HEK293 (cell line): ENCODE data around the gene KIF21B.

Experiments
- CTCF ChIA-PET: fragments of 350-600 bp; formaldehyde crosslinking; extraction: SDS; loops from one replicate; lab custom pipeline; 2021; ENCODE audit warnings: antibody characterized with exemption; lab: Yijun Ruan, JAX
- POLR2A ChIA-PET: fragments of 300-600 bp; formaldehyde crosslinking; extraction: SDS; loops from one replicate; lab custom pipeline; 2020; ENCODE audit warnings: antibody characterized with exemption, inconsistent platforms; lab: Yijun Ruan, JAX
- H3K27ac ChIP-seq: fragments of 200-500 bp; sonication (Bioruptor generic); 2 replicates; pipeline ENCODE4 v1.5.1; 2014; ENCODE audit warnings: low read depth, low read length, control low read depth, inconsistent platforms; ENCODE audit errors: extremely low read depth
- H3K36me3 ChIP-seq, 2 experiments: fragments of 200-500 bp in 1 of 2; sonication (Bioruptor generic) in 1 of 2; 1 replicate in 1 of 2; 2 replicates in 1 of 2; pipeline ENCODE4 v1.5.1; 2014 to 2017; ENCODE audit warnings: inconsistent platforms in 2 of 2, low read length in 2 of 2; ENCODE audit not compliant: control insufficient read depth in 2 of 2, insufficient read depth in 1 of 2
- H3K4me1 ChIP-seq: fragments of 200-500 bp; sonication (Bioruptor generic); 2 replicates; pipeline ENCODE4 v1.5.1; 2014; ENCODE audit warnings: mild to moderate bottlenecking, low read length, inconsistent platforms; ENCODE audit not compliant: control insufficient read depth, insufficient read depth
- H3K4me3 ChIP-seq: 2 replicates; pipeline ENCODE4 v1.5.1; 2011; ENCODE audit warnings: low read depth, mild to moderate bottlenecking, control low read depth, low read length, moderate library complexity
- H3K9me3 ChIP-seq: fragments of 200-500 bp; sonication (Bioruptor generic); 2 replicates; pipeline ENCODE4 v1.5.1; 2014; ENCODE audit warnings: low read depth, low read length, inconsistent platforms; ENCODE audit not compliant: control insufficient read depth, insufficient read depth
- KLF16 ChIP-seq: fragments of 450-650 bp; formaldehyde crosslinking; IDR thresholded peaks from 2 replicates; pipeline ENCODE4 v1.5.1; 2017; ENCODE audit warnings: missing biosample characterization, missing genetic modification characterization
- PRDM1 ChIP-seq: fragments of 450-650 bp; formaldehyde crosslinking; IDR thresholded peaks from 2 replicates; pipeline ENCODE4; 2016; ENCODE audit warnings: missing biosample characterization, missing genetic modification characterization
- ZBTB20 ChIP-seq: fragments of 450-650 bp; formaldehyde crosslinking; IDR thresholded peaks from 2 replicates; pipeline ENCODE4 v1.5.1; 2016; ENCODE audit warnings: missing biosample characterization, missing genetic modification characterization
- ZFP3 ChIP-seq: fragments of 450-650 bp; formaldehyde crosslinking; IDR thresholded peaks from 2 replicates; pipeline ENCODE4 v1.5.1; 2016; ENCODE audit warnings: low read depth, missing biosample characterization, missing genetic modification characterization
- ZNF112 ChIP-seq: fragments of 450-650 bp; formaldehyde crosslinking; IDR thresholded peaks from 2 replicates; pipeline ENCODE4 v1.5.0; 2017; ENCODE audit warnings: missing biosample characterization, missing genetic modification characterization
- ZNF132 ChIP-seq: fragments of 450-650 bp; formaldehyde crosslinking; IDR thresholded peaks from 2 replicates; pipeline ENCODE4 v1.5.1; 2017; ENCODE audit warnings: missing biosample characterization, missing genetic modification characterization, borderline replicate concordance
- ZNF157 ChIP-seq: fragments of 450-650 bp; formaldehyde crosslinking; IDR thresholded peaks from 2 replicates; pipeline ENCODE4 v1.5.1; 2016; ENCODE audit warnings: missing biosample characterization, missing genetic modification characterization
- ZNF23 ChIP-seq: fragments of 450-650 bp; formaldehyde crosslinking; IDR thresholded peaks from 2 replicates; pipeline ENCODE4 v1.5.1; 2016; ENCODE audit warnings: missing biosample characterization, missing genetic modification characterization, borderline replicate concordance
- ZNF302 ChIP-seq: fragments of 450-650 bp; formaldehyde crosslinking; IDR thresholded peaks from 2 replicates; pipeline ENCODE4 v1.5.1; 2016; ENCODE audit warnings: missing biosample characterization, missing genetic modification characterization, low read depth
- ZNF366 ChIP-seq: fragments of 450-650 bp; formaldehyde crosslinking; conservative IDR thresholded peaks from 2 replicates; pipeline ENCODE4 v1.5.1; 2016; ENCODE audit warnings: missing biosample characterization, missing genetic modification characterization
- ZNF426 ChIP-seq: fragments of 450-650 bp; formaldehyde crosslinking; IDR thresholded peaks from 2 replicates; pipeline ENCODE4 v1.5.1; 2017; ENCODE audit warnings: missing biosample characterization, missing genetic modification characterization, mild to moderate bottlenecking, inconsistent platforms, moderate library complexity
- ZNF514 ChIP-seq: fragments of 450-650 bp; formaldehyde crosslinking; IDR thresholded peaks from 2 replicates; pipeline ENCODE4 v1.5.1; 2016; ENCODE audit warnings: missing biosample characterization, missing genetic modification characterization
- ZNF544 ChIP-seq: fragments of 450-650 bp; formaldehyde crosslinking; IDR thresholded peaks from 2 replicates; pipeline ENCODE4 v1.5.0; 2017; ENCODE audit warnings: missing biosample characterization, missing genetic modification characterization
- ZNF623 ChIP-seq: fragments of 450-650 bp; formaldehyde crosslinking; IDR thresholded peaks from 2 replicates; pipeline ENCODE4 v1.5.1; 2016; ENCODE audit warnings: missing biosample characterization, missing genetic modification characterization
- ZNF658 ChIP-seq: fragments of 450-650 bp; formaldehyde crosslinking; IDR thresholded peaks from 2 replicates; pipeline ENCODE4; 2016; ENCODE audit warnings: missing biosample characterization, missing genetic modification characterization
- ZNF830 ChIP-seq: fragments of 450-650 bp; IDR thresholded peaks from 2 replicates; pipeline ENCODE4 v1.5.0; 2018; ENCODE audit warnings: missing biosample characterization, missing genetic modification characterization, low read depth, mild to moderate bottlenecking, moderate library complexity
- ZNF837 ChIP-seq: fragments of 450-650 bp; formaldehyde crosslinking; IDR thresholded peaks from 2 replicates; pipeline ENCODE4 v1.5.1; 2016; ENCODE audit warnings: missing biosample characterization, missing genetic modification characterization
- TF ChIP-seq, protein P1 (sequence below): fragments of 450-650 bp; formaldehyde crosslinking; conservative IDR thresholded peaks from 2 replicates; pipeline ENCODE4 v1.5.1; 2016; ENCODE audit warnings: low read depth, missing biosample characterization, missing genetic modification characterization
- TF ChIP-seq, protein P2 (sequence below): fragments of 450-650 bp; formaldehyde crosslinking; IDR thresholded peaks from 2 replicates; pipeline ENCODE4 v1.5.1; 2017; ENCODE audit warnings: missing biosample characterization, missing genetic modification characterization
- TF ChIP-seq, protein P3 (sequence below): fragments of 450-650 bp; formaldehyde crosslinking; IDR thresholded peaks from 2 replicates; pipeline ENCODE4 v1.5.1; 2016; ENCODE audit warnings: missing biosample characterization, missing genetic modification characterization
- TF ChIP-seq, protein P4 (sequence below): fragments of 450-650 bp; IDR thresholded peaks from 2 replicates; pipeline ENCODE4 v1.5.1; 2018; ENCODE audit warnings: missing biosample characterization, mild to moderate bottlenecking, missing genetic modification characterization
- TF ChIP-seq, protein P5 (sequence below): fragments of 450-650 bp; formaldehyde crosslinking; IDR thresholded peaks from 2 replicates; pipeline ENCODE4 v1.5.1; 2016; ENCODE audit warnings: missing biosample characterization, missing genetic modification characterization

KIF21B gene

DNA sequence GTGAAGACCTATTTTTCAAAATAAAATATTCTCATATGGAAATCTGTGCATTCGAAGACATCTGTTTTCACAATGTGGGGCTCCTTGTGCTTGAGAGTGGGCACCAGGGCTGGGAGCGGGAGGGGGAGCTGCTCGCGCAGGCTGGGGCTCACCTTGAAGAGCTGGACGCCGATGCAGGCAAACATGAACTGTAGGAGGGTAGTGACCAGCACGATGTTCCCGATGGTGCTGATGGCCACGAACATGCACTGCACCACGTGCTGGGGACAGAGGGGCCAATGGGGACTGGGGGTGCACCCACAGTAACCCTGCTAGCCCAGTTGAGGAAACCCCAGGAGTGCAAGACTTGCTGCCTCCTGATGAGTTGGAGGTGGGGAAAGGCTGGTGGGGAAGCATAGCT is 42.2 kb upstream of the KIF21B start (continued):
- TF ChIP-seq ZNF830 (tag by site-specific recombination) (no peak), ZNF544 (tag by site-specific recombination) (no peak)
- TF ChIP-seq, protein P1, sequence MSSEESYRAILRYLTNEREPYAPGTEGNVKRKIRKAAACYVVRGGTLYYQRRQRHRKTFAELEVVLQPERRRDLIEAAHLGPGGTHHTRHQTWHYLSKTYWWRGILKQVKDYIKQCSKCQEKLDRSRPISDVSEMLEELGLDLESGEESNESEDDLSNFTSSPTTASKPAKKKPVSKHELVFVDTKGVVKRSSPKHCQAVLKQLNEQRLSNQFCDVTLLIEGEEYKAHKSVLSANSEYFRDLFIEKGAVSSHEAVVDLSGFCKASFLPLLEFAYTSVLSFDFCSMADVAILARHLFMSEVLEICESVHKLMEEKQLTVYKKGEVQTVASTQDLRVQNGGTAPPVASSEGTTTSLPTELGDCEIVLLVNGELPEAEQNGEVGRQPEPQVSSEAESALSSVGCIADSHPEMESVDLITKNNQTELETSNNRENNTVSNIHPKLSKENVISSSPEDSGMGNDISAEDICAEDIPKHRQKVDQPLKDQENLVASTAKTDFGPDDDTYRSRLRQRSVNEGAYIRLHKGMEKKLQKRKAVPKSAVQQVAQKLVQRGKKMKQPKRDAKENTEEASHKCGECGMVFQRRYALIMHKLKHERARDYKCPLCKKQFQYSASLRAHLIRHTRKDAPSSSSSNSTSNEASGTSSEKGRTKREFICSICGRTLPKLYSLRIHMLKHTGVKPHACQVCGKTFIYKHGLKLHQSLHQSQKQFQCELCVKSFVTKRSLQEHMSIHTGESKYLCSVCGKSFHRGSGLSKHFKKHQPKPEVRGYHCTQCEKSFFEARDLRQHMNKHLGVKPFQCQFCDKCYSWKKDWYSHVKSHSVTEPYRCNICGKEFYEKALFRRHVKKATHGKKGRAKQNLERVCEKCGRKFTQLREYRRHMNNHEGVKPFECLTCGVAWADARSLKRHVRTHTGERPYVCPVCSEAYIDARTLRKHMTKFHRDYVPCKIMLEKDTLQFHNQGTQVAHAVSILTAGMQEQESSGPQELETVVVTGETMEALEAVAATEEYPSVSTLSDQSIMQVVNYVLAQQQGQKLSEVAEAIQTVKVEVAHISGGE: no peak

DNA sequence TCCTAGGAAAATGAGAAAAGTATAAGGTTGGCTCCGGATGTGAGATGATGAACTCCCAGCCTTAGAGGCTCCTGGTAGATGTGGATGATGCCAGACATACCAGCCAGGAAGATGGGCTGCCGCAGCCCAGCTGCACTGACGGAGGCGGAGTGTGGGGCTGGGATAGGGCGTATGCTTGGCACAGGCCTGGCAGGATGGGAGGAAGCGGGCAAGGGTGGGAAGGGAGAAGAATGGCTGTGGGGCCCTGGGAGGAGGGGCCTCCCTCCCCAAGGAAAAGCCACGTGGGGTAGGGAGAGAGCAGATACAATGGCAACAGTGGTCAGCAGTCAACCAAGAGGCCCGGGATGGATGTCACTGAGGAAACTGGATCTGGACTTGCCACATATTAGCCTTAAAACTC is 41.3 kb upstream of the KIF21B start:
- POLR2A ChIA-PET: no interaction called here
- Histone ChIP-seq H3K36me3 (no peaks in the 10 kb centered on the region), H3K27ac (no peak overlapping the region), H3K9me3 (no peaks in the 10 kb centered on the region), H3K4me3 (no peak overlapping the region), H3K4me1 (no peaks in the 10 kb centered on the region)
- CTCF ChIA-PET: interaction anchor here (1.6 to 1.7 kb wide), 2 partner anchors 22 to 93 kb away, joined by 5 to 8 read pairs; no protein-coding TSS in a partner anchor
- TF ChIP-seq ZNF302 (no peak), ZNF544 (tag by site-specific recombination) (no peak), ZNF132 (tag by site-specific recombination) (no peak), ZNF112 (no peak), PRDM1 (tag by site-specific recombination) (no peak), ZNF366 (tag by site-specific recombination) (no peak), ZNF23 (tag by site-specific recombination) (no peak), KLF16 (tag by site-specific recombination) (no peak), ZNF426 (tag by site-specific recombination) (no peak)
- TF ChIP-seq, protein P2, sequence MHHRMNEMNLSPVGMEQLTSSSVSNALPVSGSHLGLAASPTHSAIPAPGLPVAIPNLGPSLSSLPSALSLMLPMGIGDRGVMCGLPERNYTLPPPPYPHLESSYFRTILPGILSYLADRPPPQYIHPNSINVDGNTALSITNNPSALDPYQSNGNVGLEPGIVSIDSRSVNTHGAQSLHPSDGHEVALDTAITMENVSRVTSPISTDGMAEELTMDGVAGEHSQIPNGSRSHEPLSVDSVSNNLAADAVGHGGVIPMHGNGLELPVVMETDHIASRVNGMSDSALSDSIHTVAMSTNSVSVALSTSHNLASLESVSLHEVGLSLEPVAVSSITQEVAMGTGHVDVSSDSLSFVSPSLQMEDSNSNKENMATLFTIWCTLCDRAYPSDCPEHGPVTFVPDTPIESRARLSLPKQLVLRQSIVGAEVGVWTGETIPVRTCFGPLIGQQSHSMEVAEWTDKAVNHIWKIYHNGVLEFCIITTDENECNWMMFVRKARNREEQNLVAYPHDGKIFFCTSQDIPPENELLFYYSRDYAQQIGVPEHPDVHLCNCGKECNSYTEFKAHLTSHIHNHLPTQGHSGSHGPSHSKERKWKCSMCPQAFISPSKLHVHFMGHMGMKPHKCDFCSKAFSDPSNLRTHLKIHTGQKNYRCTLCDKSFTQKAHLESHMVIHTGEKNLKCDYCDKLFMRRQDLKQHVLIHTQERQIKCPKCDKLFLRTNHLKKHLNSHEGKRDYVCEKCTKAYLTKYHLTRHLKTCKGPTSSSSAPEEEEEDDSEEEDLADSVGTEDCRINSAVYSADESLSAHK (tag by site-specific recombination): no peak

DNA sequence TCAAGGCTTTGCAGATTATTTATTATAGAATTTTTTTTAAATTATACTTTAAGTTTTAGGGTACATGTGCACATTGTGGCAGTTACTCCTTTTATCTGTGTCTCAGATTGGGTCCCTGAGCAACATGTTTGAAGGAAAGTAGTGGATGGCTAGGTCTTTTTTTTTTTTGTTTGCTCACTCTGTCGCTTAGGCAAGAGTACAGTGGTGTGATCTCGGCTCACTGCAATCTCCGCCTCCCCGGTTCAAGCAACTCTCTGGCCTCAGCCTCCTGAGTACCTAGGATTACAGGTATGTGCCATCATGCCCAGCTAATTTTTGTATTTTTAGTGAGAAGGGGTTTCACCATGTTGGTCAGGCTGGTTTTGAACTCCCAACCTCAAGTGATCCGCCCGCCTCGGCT is 39.6 kb upstream of the KIF21B start:
- POLR2A ChIA-PET: no interaction called here
- H3K36me3 ChIP-seq: no peaks in the 10 kb centered on the region
- H3K9me3 ChIP-seq: no peaks in the 10 kb centered on the region
- no peak overlapping the region for H3K4me3 ChIP-seq
- H3K4me1 ChIP-seq: no peaks in the 10 kb centered on the region
- CTCF ChIA-PET: interaction anchor here (0.6 kb wide), 1 partner anchor 498 kb away, joined by 3 read pairs; no protein-coding TSS in a partner anchor
- no peak overlapping the region for H3K27ac ChIP-seq
- TF ChIP-seq ZNF157 (no peak), ZNF302 (no peak), ZBTB20 (tag by site-specific recombination) (no peak), ZNF623 (tag by site-specific recombination) (no peak), ZNF514 (no peak), ZNF837 (tag by site-specific recombination) (no peak), ZFP3 (tag by site-specific recombination) (no peak), ZNF658 (tag by site-specific recombination) (no peak)
- TF ChIP-seq, protein P3, sequence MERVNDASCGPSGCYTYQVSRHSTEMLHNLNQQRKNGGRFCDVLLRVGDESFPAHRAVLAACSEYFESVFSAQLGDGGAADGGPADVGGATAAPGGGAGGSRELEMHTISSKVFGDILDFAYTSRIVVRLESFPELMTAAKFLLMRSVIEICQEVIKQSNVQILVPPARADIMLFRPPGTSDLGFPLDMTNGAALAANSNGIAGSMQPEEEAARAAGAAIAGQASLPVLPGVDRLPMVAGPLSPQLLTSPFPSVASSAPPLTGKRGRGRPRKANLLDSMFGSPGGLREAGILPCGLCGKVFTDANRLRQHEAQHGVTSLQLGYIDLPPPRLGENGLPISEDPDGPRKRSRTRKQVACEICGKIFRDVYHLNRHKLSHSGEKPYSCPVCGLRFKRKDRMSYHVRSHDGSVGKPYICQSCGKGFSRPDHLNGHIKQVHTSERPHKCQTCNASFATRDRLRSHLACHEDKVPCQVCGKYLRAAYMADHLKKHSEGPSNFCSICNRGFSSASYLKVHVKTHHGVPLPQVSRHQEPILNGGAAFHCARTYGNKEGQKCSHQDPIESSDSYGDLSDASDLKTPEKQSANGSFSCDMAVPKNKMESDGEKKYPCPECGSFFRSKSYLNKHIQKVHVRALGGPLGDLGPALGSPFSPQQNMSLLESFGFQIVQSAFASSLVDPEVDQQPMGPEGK (tag by site-specific recombination): no peak
- TF ChIP-seq, protein P4, sequence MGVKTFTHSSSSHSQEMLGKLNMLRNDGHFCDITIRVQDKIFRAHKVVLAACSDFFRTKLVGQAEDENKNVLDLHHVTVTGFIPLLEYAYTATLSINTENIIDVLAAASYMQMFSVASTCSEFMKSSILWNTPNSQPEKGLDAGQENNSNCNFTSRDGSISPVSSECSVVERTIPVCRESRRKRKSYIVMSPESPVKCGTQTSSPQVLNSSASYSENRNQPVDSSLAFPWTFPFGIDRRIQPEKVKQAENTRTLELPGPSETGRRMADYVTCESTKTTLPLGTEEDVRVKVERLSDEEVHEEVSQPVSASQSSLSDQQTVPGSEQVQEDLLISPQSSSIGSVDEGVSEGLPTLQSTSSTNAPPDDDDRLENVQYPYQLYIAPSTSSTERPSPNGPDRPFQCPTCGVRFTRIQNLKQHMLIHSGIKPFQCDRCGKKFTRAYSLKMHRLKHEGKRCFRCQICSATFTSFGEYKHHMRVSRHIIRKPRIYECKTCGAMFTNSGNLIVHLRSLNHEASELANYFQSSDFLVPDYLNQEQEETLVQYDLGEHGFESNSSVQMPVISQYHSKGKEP (tag by site-specific recombination): no peak
- TF ChIP-seq, protein P5, sequence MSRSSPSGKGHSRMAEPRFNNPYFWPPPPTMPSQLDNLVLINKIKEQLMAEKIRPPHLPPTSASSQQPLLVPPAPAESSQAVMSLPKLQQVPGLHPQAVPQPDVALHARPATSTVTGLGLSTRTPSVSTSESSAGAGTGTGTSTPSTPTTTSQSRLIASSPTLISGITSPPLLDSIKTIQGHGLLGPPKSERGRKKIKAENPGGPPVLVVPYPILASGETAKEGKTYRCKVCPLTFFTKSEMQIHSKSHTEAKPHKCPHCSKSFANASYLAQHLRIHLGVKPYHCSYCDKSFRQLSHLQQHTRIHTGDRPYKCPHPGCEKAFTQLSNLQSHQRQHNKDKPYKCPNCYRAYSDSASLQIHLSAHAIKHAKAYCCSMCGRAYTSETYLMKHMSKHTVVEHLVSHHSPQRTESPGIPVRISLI: no peak
